HK-2 (cell line): ENCODE data around the gene MAPK4.
"Not testable (repeated sequence)": the region's sequence is repeated elsewhere in the genome, so short reads cannot be mapped to it uniquely, and the experiment has no call there.

Experiments used
- DNase-seq: peaks from one replicate; pipeline ENCODE4 v3.0.0-alpha.2; 2018; ENCODE audit not compliant: unreplicated experiment

Gene MAPK4

DNA sequence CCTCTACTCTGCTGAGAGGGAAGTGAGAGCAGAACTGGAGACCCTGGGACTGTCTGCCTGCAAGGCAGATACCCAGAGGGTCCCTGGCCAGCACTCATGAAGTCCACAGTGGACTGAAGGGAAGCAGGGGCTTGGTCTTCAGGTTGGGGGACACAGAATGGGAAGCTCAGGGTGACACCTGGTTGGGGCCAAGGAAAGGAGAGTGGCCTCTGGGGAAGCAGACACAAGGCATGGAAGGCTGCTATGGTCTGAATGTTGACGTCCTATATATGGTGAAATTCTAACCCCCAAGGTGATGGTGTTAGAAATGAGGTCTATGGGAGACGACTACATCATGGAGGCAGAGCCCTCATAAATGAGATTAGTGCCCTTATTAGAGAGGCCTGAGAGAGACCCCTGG is 190.7 kb downstream of the MAPK4 start:
- DNase-seq: no peak

DNA sequence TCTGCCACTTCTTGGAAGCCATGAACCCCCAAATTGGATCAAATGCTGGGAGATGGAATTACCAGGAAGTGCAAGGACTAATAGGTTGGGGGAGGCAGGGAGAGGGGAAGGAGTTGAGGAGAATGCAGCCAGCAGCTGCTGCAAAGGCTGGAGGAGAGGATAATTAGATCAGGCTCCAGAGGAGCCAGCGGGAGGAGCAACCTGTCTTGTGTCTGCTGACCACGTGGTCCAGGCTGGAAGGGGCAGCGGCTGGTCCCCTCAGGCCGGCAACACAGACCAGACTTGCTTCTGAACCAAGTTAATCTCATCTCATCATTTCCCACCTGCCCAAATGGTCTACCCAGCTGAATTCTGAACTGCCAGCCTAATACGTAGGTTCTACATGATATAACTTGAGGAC is 191.6 kb downstream of the MAPK4 start:
- DNase-seq: no peak

DNA sequence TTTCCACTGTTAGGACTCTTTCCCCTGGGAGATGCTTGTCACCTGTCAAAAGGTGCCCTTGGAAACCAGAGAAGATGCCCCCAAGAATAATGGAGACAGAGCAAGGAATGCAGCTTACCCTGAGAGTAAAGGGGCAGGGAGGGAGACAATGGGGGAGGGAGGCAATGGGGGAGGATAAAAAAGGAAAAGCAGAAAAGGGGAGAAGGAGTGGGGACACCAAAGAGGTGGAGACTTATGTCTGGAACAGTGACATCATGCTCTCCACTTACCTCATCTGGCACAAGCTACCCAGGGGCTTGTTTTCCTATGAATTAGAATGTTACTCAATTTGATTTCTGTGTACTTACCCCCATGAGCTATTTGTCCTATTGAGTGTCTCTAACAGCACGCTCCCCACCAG is 192.1 kb downstream of the MAPK4 start:
- DNase-seq: no peak

DNA sequence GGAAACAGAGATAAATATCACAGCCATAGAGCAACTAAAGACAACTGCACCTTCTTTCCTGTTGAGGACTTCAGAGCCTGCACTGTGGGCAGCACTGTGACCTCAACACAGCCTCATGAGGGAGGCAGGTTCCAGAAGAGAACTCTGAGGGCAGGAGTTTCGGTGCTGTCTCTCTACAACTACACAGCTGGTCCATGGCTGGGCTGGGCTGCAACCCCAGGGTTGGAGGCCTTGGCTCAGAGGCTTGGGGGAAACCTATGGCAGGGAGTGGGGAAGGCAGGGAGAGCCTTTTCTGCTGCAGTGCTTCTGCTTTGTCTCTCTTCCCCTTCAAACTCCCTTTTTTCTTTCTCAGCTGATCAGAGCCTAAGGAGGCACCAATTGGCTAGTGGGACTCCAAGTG is 193.4 kb downstream of the MAPK4 start:
- no peak for DNase-seq

DNA sequence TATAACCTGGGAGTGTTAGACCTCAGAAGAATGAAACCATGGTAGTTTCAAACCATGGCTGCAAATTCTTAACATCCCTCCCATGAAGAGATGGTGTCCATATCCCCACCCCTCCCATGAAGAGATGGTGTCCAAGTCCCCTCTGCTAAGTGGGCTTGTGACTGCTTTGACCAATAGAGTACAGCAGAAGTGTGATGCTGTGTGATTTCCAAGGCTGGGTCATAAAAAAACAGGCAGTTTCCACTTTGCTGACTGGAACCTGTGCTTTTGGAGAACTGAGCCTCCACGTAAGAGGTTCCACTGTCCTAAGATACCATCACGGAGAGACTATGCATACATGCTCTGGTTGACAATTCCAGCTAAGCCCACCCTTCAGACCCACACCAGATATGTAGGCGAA is 194.4 kb downstream of the MAPK4 start:
- no peak for DNase-seq

DNA sequence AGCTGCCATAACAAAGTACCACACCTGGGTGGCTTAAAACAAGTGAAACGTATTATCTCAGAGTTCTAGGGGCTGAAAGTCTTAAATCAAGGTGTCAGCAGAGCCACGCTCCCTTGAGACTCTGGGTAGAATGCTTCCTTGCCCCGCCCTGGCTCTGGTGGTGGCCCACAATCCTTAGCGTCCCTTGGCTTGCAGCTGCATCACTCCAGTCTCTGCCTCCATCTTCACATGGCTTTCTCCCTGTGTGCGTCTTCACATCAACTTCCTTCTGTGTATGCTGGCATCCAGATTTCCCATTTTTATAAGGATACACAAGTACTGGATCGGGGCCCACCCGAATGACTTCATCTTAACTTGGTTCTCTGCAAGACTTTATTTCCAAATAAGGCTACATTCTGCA is 197.5 kb downstream of the MAPK4 start:
- DNase-seq: no peak

DNA sequence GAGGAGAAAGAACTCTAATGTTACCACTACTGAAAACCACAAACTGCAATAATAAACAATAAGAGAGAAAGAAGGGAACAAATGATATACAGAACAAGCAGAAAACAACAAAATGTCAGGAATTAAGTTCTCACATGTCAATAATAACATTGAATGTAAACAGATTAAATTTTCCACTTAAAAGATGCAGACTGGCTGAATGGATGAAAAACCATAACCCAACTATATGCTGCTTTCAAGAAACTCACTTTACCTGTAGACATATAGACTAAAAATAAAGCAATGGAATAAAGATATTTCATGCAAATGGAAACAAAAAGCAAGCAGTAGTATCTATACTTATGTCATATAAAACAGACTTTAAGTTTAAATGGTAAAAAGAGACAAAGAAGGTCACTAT is 209.6 kb downstream of the MAPK4 start:
- DNase-seq: no peak

DNA sequence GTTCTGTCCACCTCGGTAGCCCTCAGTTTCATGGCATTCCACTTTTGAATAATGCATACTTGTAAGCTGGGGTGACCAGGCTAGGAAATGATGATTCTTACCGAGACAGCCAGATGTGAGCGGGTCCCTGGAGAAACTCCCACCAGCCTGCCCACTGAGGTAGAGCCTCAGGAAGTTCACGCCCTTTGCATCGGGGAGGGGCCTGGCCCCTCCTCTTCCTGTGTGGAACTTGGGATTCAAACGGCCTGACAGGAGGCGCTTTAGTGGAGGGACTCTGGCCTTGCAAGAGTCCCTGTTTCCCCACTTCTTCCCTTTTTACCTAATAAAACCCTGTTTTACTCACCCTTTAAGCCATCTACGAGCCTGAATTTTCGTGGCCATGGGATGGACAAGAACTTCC is 215.3 kb downstream of the MAPK4 start:
- DNase-seq: no peak

DNA sequence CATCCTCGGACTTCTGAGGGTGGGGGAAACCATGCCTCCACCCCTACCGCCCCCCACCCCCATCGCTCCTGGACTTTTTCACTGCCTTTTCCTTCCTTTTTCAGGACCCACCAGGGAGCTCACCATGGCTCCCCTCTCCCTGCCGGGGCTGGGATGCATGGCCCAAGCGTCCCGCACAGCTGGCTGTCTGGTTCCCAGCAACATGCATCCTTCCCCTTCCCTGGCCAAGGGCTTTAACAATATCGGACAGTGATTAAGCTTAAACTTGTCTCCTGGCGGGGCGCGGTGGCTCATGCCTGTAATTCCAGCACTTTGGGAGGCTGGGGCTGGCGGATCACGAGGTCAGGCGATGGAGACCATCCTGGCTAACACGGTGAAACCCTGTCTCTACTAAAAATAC is 215.8 kb downstream of the MAPK4 start:
- DNase-seq: no peak

DNA sequence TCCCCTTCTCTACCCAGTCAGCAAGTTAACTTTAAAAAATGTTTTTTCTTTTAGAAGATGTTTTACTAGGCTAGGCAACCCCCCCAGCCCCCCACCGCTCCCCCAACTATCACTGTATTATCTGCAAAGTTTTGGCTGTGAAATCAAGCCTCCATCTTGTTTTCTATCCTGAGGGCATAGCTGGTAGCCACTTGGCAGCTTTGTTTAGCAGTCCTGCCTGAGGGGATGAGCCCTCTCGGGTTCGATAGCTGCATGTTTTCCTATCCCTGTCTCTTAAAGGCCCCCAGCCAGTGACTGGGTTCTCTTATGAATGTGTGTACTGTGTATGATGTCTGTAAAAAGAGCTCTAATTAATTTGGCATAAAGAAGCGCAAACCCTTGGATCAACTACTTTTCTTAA is 216.5 kb downstream of the MAPK4 start:
- no peak for DNase-seq

DNA sequence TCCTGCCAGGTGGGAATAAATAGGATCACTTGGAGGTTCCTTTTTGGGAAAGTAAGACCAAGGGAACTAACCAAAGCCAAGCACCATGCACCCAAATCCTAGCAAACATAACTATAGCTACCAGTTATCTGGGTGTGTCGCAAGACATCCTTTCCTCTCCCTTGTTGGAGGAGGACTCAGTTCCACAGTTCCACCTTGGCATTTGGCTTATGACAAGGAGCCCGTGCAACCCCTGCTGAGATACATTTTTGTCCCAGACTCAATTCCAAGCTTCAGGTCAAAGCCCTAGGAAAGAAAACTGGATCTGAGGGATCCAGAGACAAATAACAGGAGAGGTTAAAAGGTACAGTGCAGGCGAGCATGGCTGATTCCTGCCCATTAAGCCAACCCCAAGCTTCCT is 219.1 kb downstream of the MAPK4 start:
- DNase-seq: not testable (repeated sequence)
